ENCODE results near the gene LIPA.

- no peak for TF ChIP-seq POLR2A (IDR thresholded peaks at IDR 0.05)
- TF ChIP-seq CTCF (IDR thresholded peaks at IDR 0.05) = no peak
Observed at GRCh38 chr10:89235073-89235798, 16.3 kb downstream of the LIPA start.
